Endodermal cell (in vitro differentiated cells): ENCODE data around the gene CETP. TPM values are rescaled to one million over a fixed set of nuclear protein-coding genes. Genes with fewer than 3 reads are reported as not detected.

Experiments
- DNase-seq: peaks from one replicate; pipeline ENCODE4 v3.0.0-alpha.2; 2017
- H3K27ac ChIP-seq: 2 replicates; pipeline ENCODE4 v1.5.1; 2013; ENCODE audit warnings: mild to moderate bottlenecking, low read depth, low read length, moderate library complexity
- H3K27me3 ChIP-seq: 2 replicates; pipeline ENCODE4 v1.6.1; 2013; ENCODE audit warnings: mild to moderate bottlenecking, low read length, moderate library complexity; ENCODE audit not compliant: insufficient read depth, control insufficient read depth, poor library complexity, severe bottlenecking
- H3K36me3 ChIP-seq: 2 replicates; pipeline ENCODE4 v1.7.0; 2013; ENCODE audit warnings: mild to moderate bottlenecking, low read length, moderate library complexity; ENCODE audit not compliant: control insufficient read depth, insufficient read depth
- H3K4me1 ChIP-seq: one replicate; pipeline ENCODE4 v1.7.0; 2013; ENCODE audit warnings: low read length; ENCODE audit not compliant: control insufficient read depth, insufficient read depth
- H3K4me3 ChIP-seq: 2 replicates; pipeline ENCODE4 v1.5.1; 2013; ENCODE audit warnings: mild to moderate bottlenecking, low read length, moderate library complexity
- H3K9ac ChIP-seq: 2 replicates; pipeline ENCODE4 v1.6.1; 2013; ENCODE audit warnings: mild to moderate bottlenecking, low read length, moderate library complexity; ENCODE audit not compliant: poor library complexity, severe bottlenecking; ENCODE audit errors: extremely low read depth
- H3K9me3 ChIP-seq: 2 replicates; pipeline ENCODE4 v1.6.1; 2013; ENCODE audit warnings: mild to moderate bottlenecking, low read length, moderate library complexity; ENCODE audit not compliant: control insufficient read depth
- H3K27ac Mint-ChIP-seq: 2 replicates; pipeline ENCODE4 v1.8.0; 2020; ENCODE audit warnings: mixed read lengths
- H3K27me3 Mint-ChIP-seq: 2 replicates; pipeline ENCODE4 v1.8.0; 2021; ENCODE audit warnings: mild to moderate bottlenecking, mixed read lengths; ENCODE audit not compliant: insufficient read depth
- H3K36me3 Mint-ChIP-seq: 2 replicates; pipeline ENCODE4 v1.8.0; 2020; ENCODE audit warnings: low read depth, mixed read lengths
- H3K4me1 Mint-ChIP-seq: 2 replicates; pipeline ENCODE4 v1.8.0; 2020; ENCODE audit warnings: mixed read lengths
- H3K4me3 Mint-ChIP-seq: 2 replicates; pipeline ENCODE4 v1.8.0; 2020; ENCODE audit warnings: mild to moderate bottlenecking, moderate library complexity, mixed read lengths
- H3K9me3 Mint-ChIP-seq: 2 replicates; pipeline ENCODE4 v1.8.0; 2020; ENCODE audit warnings: mild to moderate bottlenecking, mixed read lengths
- CTCF ChIP-seq: fragments of 200-600 bp; sonication (generic); conservative IDR thresholded peaks from 2 replicates; pipeline ENCODE4 v1.5.0; 2021; ENCODE audit warnings: antibody characterized with exemption, mild to moderate bottlenecking
- WGBS, 2 experiments: methylation state at CpG; one replicate each; pipeline versions ENCODE4 v1.1.5 to v1.1.7; 2013; ENCODE audit warnings: missing lambda C conversion rate in 2 of 2, mixed read lengths in 1 of 2; ENCODE audit not compliant: insufficient coverage in 1 of 2, insufficient read length in 1 of 2; 5-methylcytosine and 5-hydroxymethylcytosine counted together
- total RNA-seq, 2 donors: library from RNA; stranded (reverse); fragmentation: NEBNext Ultra II Directional in 1 of 2; extraction: Animal tissue kit (Norgen Biotek cat#: 25700) in 1 of 2; gene quantifications; 2 replicates in 1 of 2; 3 replicates in 1 of 2; pipeline ENCODE4 v1.2.1, GENCODE V29; 2021

The CETP gene
- total RNA-seq, 2 donors from 2014 or later, result not detected

DNA sequence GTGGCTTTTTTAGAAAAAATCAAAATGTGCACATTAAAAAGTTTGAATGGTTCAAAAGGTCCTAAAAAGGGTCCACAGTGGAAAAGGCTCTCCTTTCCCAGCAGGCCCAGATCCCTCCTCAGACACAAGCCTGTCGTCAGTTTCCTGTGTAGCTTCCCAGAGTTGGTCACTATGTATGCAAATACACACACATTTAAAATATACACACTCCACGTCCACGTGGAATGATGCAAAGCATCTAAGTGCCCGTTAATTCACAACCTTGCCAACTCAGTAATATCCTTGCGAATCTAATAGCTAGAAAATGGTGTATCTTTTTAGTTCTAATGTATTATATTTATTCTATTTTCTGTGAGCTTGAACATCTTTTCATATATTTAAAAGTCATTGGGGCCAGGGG, 45.3 kb downstream of the CETP start:
- Histone ChIP-seq H3K4me1 (no peaks in the 10 kb centered on the region), H3K27ac (no peak overlapping the region), H3K9ac (no peak overlapping the region), H3K4me3 (no peak overlapping the region), H3K9me3 (no peaks in the 10 kb centered on the region), H3K27me3 (no peaks in the 10 kb centered on the region), H3K36me3 (no peaks in the 10 kb centered on the region)
- Mint-ChIP-seq H3K9me3 (no peaks in the 10 kb centered on the region), H3K36me3 (no peaks in the 10 kb centered on the region), H3K4me3 (no peak overlapping the region), H3K4me1 (peaks cover 16% of the 10 kb centered on the region), H3K27ac (no peak overlapping the region), H3K27me3 (no peaks in the 10 kb centered on the region)
- DNase-seq, result no peak
- 85 to 100% methylated on average over 1 to 4 of the region's 5 CpGs for WGBS, 2 experiments
- no peak for TF ChIP-seq CTCF

DNA sequence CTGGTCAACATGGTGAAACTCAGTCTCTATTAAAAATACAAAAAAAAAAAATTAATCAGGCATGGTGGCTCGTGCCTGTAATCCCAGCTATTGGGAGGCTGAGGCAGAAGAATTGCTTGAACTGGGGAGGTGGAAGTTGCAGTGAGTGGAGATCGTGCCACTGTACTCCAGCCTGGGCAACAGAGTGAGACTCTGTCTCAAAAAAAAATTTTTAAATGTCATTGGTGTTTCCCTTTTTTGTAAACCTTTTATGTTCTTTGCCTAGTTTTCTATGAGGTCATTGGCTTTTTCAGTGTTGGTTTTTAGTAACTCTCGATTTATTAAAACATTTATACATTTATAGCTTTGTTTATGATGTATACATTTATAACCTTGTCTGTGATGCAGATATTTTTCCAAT, 45.8 kb downstream of the CETP start:
- no peaks in the 10 kb centered on the region for H3K27me3 Mint-ChIP-seq
- no peak for DNase-seq
- peaks cover 19% of the 10 kb centered on the region for H3K4me1 Mint-ChIP-seq
- Histone ChIP-seq H3K4me3 (no peak overlapping the region), H3K27me3 (no peaks in the 10 kb centered on the region), H3K9ac (no peak overlapping the region), H3K9me3 (no peaks in the 10 kb centered on the region), H3K27ac (no peak overlapping the region), H3K4me1 (no peaks in the 10 kb centered on the region), H3K36me3 (no peaks in the 10 kb centered on the region)
- 82 to 94% methylated on average over 2 of the region's 3 CpGs for WGBS, 2 experiments
- H3K36me3 Mint-ChIP-seq, result no peaks in the 10 kb centered on the region
- TF ChIP-seq CTCF, result no peak
- H3K4me3 Mint-ChIP-seq, result no peak overlapping the region
- H3K9me3 Mint-ChIP-seq, result no peaks in the 10 kb centered on the region
- H3K27ac Mint-ChIP-seq, result no peak overlapping the region

- no peak overlapping the region for H3K27ac ChIP-seq
- H3K27me3 Mint-ChIP-seq, result no peaks in the 10 kb centered on the region
- no peak overlapping the region for H3K27ac Mint-ChIP-seq
- peaks cover 19% of the 10 kb centered on the region for H3K4me1 Mint-ChIP-seq
- no peaks in the 10 kb centered on the region for H3K4me1 ChIP-seq
- WGBS, 2 experiments, result no CpG with 5 or more reads among the region's 1 CpG
- H3K36me3 Mint-ChIP-seq, result no peaks in the 10 kb centered on the region
- H3K36me3 ChIP-seq, result no peaks in the 10 kb centered on the region
- H3K9me3 Mint-ChIP-seq, result no peaks in the 10 kb centered on the region
- no peak for TF ChIP-seq CTCF
- no peak overlapping the region for H3K4me3 ChIP-seq
- H3K9ac ChIP-seq, result no peak overlapping the region
- H3K9me3 ChIP-seq, result no peaks in the 10 kb centered on the region
- H3K27me3 ChIP-seq, result no peaks in the 10 kb centered on the region
- no peak overlapping the region for H3K4me3 Mint-ChIP-seq
- DNase-seq, result no peak
Observed at GRCh38 chr16:57008440-57008839, 46.7 kb downstream of the CETP start.
